ENCODE data around the gene SLC16A9.
"Not testable (repeated sequence)": the region's sequence is repeated elsewhere in the genome, so short reads cannot be mapped to it uniquely, and the experiment has no call there.

Gene SLC16A9

GRCh38 chr10:59734014-59734462 is 24.4 kb upstream of the SLC16A9 start:
- no peak for DNase-seq (ENCODE audit: low read depth)
- TF ChIP-seq CTCF (IDR thresholded peaks at IDR 0.05; ENCODE audit: insufficient read depth, low read depth, low read length, missing control alignments) = no peak
- H3K4me3 ChIP-seq (ENCODE audit: low read depth, low read length) = no peak overlapping the region

- H3K4me3 ChIP-seq (ENCODE audit: low read depth, low read length); DNase-seq (ENCODE audit: low read depth): not testable (repeated sequence)
These were observed 23.8 kb upstream of the SLC16A9 start for GRCh38 chr10:59733321-59734013.

GRCh38 chr10:59732849-59733248 is 23.2 kb upstream of the SLC16A9 start:
- H3K4me3 ChIP-seq (ENCODE audit: low read depth, low read length); DNase-seq (ENCODE audit: low read depth): not testable (repeated sequence)

- DNase-seq (ENCODE audit: low read depth); H3K4me3 ChIP-seq (ENCODE audit: low read depth, low read length): not testable (repeated sequence)
These were observed 19.5 kb upstream of the SLC16A9 start for GRCh38 chr10:59729167-59729566.

- no peak overlapping the region for H3K4me3 ChIP-seq (ENCODE audit: low read depth, low read length)
- TF ChIP-seq CTCF (IDR thresholded peaks at IDR 0.05; ENCODE audit: insufficient read depth, low read depth, low read length, missing control alignments) = no peak
- DNase-seq (ENCODE audit: low read depth) = no peak
These were observed 14.7 kb upstream of the SLC16A9 start for GRCh38 chr10:59724098-59724938.

- no peak overlapping the region for H3K4me3 ChIP-seq (ENCODE audit: low read depth, low read length)
- no peak for TF ChIP-seq CTCF (IDR thresholded peaks at IDR 0.05; ENCODE audit: insufficient read depth, low read depth, low read length, missing control alignments)
- DNase-seq (ENCODE audit: low read depth) = no peak
These were observed 10.7 kb upstream of the SLC16A9 start for GRCh38 chr10:59720377-59720776.

- no peak overlapping the region for H3K4me3 ChIP-seq (ENCODE audit: low read depth, low read length)
- no peak for DNase-seq (ENCODE audit: low read depth)
- TF ChIP-seq CTCF (IDR thresholded peaks at IDR 0.05; ENCODE audit: insufficient read depth, low read depth, low read length, missing control alignments) = no peak
These were observed 9.7 kb upstream of the SLC16A9 start for GRCh38 chr10:59719374-59719773.

GRCh38 chr10:59718257-59718656 is 8.6 kb upstream of the SLC16A9 start:
- H3K4me3 ChIP-seq (ENCODE audit: low read depth, low read length) = no peak overlapping the region
- DNase-seq (ENCODE audit: low read depth) = no peak
- no peak for TF ChIP-seq CTCF (IDR thresholded peaks at IDR 0.05; ENCODE audit: insufficient read depth, low read depth, low read length, missing control alignments)

Data from GM12865 (cell line).